GM21737 (cell line): ENCODE measurements around the gene DPYD.

Source experiments
- ATAC-seq: cut with Tn5 transposase; IDR thresholded peaks from one replicate; pipeline ENCODE4 v1.9.1; 2021; ENCODE audit warnings: mild to moderate bottlenecking, moderate library complexity; ENCODE audit not compliant: unreplicated experiment

The DPYD gene

GRCh38 chr1:97464305-97464704 lies 456.5 kb downstream of the DPYD start:
- ATAC-seq, result no peak

GRCh38 chr1:97461782-97462181 lies 459.1 kb downstream of the DPYD start:
- ATAC-seq, result peak; percentile 97

DNA sequence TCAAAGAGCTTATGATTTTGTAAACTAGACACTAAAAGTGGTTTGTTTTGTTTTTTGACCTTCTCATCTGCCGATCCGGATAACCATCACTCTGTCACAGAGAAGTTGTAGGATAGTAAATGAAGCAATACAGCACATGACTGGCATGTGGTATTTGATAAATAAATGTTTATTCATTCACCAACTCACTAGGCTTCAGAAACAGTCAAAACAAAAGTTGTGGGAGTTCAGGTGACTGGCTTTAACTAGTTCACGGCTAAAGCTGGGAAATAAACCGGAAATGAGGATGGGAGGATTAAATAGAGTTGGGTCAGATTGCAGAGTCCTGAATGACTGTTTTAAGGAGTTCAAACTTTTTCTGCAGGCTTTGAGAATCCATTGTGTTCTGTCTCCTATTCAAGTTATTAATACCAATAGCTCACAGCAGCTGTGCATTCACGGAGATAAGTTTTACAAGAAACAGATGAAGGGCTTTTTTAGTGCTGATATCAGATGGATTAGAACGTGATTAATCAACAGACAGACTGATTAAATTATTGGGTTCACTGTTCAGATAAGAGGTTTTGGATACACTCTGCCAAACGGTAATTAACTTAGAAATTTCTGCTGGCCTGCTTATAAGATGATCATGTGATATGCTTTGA lies 463.3 kb downstream of the DPYD start:
- no peak for ATAC-seq

GRCh38 chr1:97451944-97452343 lies 468.9 kb downstream of the DPYD start:
- no peak for ATAC-seq

DNA sequence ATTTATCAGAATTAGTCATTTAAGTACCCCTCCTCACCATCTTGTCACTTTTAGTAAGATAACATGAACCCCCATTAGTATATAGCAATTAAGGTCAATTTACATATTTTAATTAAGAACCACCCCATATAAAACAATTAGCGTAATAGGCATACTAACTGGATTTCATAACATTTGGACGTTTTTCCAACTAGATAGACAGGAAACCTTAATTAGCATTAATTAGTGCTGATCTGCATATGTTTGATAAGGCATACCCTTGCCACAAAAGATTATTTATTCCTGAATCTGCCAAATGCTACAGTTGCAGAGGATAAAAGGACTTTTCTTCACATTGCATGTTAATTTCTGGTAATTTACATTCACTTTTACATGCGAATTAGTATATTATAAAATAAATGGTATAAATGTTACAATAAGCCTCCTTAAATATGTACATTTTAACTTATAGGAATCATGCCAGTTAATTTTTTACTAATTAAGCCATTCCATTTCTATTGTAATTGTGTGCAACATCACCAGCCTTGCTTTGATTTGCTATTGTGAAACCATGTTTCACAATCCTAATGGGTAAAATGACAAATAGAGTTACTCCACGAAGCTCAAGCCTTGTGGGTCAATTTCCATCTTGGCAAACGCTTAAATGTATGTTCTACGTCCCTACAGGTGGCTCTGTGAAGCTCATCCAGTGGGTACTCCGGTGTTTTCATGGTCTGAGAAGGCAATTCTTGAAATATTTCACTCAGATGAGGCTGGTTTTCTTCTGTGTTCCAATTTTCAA lies 469.6 kb downstream of the DPYD start:
- no peak for ATAC-seq

- ATAC-seq, result no peak
Observed at GRCh38 chr1:97441966-97442365, 478.9 kb downstream of the DPYD start.

DNA sequence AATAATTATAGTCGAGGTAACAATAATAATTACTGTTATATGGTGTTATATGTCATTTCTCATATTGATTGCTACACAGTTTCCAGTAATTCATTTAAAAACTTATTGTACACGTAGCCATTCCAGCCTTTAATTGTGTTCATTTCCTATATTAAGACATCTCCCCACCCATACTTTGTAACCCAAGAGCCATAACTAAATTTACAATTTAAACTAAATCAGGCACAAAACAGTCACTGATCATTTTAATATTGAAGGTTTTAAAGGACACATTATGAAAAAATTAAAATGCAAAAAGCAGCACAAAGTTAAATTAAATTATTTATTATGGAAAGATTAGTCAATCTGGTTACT lies 487.0 kb downstream of the DPYD start:
- ATAC-seq, result no peak

GRCh38 chr1:97433094-97433823 lies 487.6 kb downstream of the DPYD start:
- ATAC-seq, result no peak

DNA sequence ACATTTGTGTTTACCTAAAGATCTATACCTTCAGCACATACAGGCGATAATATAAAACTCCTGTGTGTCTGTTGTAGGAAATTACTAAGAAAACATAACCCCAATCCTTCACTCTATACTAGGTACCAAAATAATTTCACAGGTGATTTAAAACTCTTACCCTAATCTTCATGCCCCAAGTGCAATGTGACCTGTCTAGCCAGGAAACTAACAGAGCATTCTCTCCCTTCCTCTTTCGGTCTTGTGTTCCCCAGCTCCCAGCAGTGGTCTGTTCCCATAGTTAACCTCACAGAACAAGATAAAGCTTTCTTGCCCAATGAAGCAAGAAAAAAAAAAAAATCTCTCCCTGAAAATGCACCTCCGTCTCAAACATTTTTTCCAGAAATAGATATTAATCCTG lies 493.5 kb downstream of the DPYD start:
- no peak for ATAC-seq

DNA sequence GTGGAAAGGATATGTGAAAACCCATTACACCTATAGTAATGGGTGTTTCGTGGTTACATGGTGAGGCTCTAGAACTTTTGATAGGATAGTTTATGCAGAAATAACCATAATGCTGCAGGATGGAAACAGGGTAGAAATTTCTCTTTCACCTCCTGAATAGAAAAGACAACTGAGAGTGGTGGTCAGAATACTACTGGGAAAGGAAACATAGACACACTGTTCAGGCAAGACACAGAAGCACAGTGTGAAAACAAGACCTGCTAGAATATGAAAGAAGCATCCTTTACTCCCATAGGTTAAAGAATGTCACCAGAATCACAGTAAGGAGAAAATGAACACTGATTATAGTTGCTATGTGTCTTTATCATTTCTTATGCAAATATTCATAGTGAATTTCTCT lies 496.6 kb downstream of the DPYD start:
- peak; percentile 76 for ATAC-seq

DNA sequence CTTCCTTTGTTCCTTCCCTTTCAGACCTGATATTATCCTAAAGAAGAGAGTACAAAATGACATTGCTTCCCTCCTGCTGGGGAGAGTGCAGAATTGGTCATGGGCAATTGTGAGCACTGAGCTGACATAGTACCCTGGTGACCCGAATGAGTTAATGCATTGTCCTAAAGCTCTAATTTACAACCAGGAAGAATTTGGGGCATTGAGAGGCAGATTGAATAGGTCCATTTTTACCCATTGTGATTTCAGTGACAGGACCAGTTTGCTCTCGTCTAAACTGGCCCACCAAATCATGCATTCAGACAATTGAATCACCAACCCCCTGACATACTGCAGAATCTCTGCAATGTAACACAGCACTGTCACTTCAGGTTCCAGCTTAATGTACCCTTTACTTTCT lies 497.4 kb downstream of the DPYD start:
- no peak for ATAC-seq

DNA sequence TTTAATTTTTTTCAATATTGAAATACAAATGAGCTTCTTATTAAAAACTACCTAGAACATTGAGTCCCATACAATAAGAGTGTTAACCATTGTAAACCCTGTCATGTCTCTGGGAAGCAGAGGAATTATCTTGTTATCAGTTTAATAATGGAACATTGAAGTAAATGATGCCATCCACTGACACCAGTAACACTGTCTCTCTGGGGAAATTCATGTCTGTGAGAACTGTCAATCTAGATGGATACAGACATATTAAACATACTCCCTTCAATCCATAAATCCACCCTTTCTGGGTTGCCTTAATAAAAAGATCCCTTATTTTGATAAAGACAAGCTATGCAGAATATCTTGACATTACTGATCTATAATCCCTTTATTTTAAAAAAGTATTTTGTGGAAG lies 503.2 kb downstream of the DPYD start:
- no peak for ATAC-seq

DNA sequence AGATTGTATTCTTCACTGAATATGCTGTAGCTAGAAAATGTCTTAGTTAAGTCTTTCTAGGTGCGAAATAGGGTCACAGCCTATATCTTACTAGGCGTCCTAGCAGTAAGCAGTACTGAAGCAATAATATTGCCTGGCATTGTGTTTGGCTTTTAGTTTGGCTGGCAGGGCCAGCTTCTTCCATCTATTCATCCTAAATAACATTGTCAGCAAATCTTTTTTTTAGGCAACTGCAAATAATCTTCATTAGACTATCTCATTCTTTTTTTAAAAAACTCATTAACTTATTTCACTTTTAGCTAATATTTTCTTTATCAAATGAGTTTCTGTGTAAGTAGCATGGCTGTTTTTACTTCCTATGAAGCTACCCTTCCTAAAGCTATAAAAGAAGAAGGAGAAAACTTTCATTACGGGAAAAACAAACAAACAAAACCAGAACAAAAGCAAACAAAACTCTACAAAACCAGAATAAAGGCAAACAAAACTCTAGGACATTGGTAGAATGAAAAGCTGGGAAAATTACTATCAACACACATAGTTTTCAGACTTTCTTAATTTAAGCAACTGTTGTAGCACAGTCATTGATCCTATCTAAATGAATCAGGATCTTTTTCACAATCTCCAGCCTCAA lies 506.0 kb downstream of the DPYD start:
- no peak for ATAC-seq

DNA sequence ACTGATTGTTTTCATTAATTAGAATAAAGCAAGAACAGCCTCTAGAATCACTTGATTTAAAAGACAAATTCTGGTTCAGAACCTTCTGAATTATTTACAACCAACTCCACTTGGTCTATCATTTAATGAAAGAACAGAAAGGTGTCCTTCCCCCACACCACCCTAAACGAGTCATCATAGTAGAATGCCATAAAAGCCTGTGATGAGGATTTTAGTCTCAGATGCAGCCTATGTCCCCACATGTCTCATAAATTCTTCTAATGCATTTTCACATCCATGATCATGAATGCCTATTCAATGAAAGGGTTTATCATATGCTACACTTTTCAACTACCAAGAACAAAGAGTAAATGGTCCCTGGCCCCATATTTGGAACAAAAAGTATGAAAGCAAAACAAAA lies 508.1 kb downstream of the DPYD start:
- no peak for ATAC-seq

- no peak for ATAC-seq
Observed at GRCh38 chr1:97412166-97412565, 508.7 kb downstream of the DPYD start.

GRCh38 chr1:97396463-97396862 lies 524.4 kb downstream of the DPYD start:
- ATAC-seq, result no peak

DNA sequence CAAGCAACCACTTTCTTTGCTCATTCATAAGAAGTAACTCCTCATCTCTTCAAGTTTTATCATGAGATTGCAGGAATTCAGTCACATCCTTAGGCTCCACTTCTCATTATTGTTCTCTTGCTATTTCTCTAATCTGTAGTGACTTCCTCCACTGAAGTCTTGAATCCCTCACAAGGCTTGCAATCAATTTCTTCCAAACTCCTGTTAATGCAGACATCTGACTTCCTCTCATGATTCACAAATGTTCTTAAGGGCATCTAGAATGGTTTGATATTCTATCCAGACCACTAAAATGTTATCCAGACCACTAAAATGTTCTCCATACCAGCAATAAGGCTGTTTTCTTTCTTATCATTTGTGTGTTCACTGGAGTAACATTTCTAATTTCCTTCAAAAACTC lies 528.1 kb downstream of the DPYD start:
- no peak for ATAC-seq

DNA sequence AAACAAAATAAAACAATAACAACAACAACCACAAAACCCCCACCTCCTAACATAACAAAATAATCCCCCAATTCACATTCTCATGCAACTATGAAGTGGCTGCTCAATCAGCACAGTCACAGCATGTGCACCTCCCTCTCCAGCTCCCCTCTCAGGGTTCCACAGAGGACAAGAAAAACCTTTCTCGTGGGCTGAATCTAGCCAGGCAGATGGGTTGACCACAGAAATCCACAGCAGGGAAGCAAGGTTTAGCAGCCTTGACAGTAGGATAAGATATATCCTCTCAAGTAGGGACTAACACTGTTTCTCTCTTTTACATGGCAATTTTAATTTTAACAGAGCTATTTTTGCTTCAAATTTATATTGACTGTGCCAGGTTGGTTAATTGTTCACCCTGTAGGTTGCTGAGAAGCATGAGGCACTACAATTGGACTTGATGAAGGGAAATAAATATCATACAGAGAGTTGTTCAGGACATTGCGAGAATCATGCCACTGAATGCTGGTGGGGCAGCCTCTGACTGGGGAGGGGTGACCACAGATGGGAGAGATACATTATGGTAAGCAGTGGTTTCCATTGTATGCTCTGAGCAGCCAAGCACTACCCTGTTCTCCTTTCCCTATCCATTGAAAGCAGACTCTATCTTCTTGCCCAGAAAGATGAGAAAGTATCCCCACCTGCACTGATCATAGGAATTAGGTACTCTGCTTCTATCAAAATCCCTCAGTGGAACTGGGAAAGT lies 535.1 kb downstream of the DPYD start:
- ATAC-seq, result no peak

GRCh38 chr1:97384294-97384968 lies 536.4 kb downstream of the DPYD start:
- no peak for ATAC-seq

DNA sequence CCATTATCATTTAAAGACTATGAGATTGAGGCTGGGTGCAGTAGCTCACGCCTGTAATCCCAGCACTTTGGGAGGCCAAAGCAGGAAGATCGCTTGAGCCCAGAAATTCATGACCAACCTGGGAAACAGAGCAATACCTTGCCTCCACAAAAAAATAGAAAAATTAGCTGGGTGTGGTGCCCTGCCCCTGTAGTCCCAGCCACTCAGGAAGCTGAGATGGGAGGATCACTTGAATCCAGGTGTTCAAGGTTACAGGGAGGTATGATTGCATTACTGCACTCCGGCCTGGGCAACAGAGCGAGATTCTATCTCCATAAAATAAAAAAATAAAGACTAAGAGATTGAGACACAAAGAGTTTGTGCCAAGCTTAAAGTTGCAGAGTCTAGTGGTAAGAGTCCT lies 537.0 kb downstream of the DPYD start:
- no peak for ATAC-seq
